C1 segment of cervical spinal cord (tissue), 14 donors: ENCODE results near the gene NISCH.

Experiments used
- DNase-seq, 14 donors: peaks; one replicate each; lab custom pipeline; 2025; lab: John Stamatoyannopoulos, UW

NISCH gene

DNA sequence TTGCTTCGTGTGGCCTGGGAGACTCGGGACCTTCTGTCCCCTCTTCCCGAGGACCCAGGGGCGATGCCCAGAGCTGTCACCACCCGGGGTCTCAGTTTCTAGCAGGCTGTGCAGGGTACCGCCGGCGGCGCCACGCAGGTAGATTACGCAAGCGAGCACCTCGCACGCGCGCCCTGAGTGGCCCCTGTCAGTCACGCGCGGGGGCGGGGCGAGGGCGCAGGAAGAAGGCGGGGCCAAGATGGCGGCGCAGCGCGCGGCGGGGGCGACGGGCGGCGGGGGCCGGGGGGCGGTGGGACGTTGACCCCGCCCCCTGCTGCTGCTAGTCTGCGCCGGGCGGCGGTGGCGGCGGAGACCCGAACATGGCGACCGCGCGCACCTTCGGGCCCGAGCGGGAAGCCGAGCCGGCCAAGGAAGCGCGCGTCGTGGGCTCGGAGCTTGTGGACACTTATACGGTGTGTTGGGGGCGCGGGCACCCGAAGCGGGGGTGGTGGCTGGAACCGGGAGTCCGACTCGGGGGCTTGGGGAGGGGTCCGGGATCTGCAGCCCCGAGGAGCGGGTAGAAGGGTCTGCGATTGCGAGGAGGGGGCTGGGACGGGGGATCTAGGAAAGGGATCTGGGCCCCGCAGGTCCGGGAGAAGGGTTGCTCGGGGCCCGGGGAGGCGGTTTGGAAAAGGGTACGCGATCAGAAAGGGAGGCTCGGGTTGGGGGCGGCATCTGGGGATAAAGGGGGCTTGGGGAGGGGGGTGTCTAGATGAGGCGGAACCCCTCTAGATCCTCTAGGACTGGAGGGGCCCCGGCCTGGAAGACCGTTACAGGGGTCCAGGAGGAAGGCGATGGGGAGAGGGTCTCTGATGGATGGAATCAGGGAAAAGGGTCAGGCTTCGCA lies at the start of gene NISCH:
NISCH (plus strand) TSS at position 322 of the 886 bp plus-strand sequence; CDS start at position 360, 38 bp downstream.
- peak in 13 of 14 donors; percentile 24 to 87 (median 69) for DNase-seq

GRCh38 chr3:52406231-52406661 lies 49.2 kb upstream of the NISCH start:
- no peak for DNase-seq

DNA sequence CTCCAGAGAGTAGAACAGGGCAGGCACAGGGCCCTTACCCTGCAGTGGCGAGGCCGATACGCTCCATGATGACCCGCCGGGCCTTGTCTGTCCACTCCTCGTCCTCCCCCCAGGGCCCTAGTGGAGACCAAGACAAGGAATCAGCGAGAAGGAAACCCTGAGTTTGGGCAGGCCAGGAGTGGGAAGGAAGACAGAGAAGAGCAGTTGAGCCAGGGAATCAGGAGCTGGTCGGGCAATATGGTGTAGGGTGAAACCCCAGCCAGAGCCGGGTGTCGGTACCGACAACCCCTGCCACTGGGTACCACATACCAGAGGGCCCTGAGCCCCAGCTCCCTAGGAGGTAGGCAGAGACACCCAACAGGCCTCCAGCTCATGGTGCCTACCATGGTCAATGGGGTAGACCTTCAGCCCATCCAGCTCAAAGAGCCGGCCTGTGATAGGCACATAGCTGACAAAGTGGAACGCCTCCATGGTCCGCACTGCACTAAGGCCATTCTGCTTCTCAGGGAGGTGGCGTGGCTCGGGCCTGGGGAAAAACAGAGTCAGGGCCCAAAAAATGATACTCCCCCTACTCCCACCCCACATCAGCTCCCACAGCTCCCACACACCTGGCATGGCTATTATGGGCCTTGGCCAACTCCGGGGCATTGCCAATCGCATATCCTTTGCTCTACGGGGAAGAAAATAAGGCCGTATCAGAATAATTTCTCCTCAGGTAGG lies 48.5 kb upstream of the NISCH start:
- DNase-seq: no peak

- no peak for DNase-seq
These were observed 47.6 kb upstream of the NISCH start for GRCh38 chr3:52407779-52408178.

DNA sequence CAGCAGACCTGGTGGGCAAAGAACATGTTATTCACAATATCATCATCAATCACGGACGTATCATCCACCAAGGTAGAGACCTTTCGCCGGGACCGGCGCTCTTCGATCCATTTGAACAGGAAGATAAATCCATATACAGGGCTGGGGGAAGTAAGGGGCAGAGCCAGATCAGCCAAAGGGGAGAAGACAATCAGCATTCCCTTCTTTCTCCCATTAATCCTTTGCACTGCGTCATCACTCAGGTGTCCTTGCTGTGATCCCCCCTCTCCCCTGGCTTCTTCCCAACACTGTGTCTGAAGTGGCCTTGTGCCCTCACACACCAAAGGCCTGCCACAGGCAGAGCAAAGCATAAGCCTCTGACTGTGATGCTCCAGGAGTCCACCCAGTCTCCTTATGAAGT lies 46.9 kb upstream of the NISCH start:
- no peak for DNase-seq

GRCh38 chr3:52415800-52416199 lies 39.6 kb upstream of the NISCH start:
- DNase-seq: no peak

- no peak for DNase-seq
These were observed 35.0 kb upstream of the NISCH start for GRCh38 chr3:52420388-52420787.

- DNase-seq: no peak
These were observed 32.7 kb upstream of the NISCH start for GRCh38 chr3:52422669-52423068.

DNA sequence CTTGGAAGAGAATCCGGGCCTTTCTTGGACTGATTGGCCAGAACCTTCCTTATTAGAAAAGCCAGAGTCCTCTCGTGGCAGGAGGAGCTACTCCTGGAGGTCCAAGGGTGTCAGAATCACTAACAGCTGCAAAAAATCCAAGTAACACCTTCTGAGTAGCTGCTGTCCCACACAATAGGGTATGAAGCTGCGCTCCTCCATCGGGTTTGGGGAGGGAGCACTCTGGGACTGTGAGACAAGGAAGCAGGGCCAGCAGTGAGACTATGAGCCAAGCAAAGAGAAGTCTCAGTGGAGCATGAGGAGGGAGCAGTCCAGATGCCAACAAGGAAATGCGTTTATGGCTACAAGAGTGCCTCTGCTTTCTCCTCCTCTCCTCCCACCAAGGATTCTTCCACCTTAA lies 32.2 kb upstream of the NISCH start:
- no peak for DNase-seq

DNA sequence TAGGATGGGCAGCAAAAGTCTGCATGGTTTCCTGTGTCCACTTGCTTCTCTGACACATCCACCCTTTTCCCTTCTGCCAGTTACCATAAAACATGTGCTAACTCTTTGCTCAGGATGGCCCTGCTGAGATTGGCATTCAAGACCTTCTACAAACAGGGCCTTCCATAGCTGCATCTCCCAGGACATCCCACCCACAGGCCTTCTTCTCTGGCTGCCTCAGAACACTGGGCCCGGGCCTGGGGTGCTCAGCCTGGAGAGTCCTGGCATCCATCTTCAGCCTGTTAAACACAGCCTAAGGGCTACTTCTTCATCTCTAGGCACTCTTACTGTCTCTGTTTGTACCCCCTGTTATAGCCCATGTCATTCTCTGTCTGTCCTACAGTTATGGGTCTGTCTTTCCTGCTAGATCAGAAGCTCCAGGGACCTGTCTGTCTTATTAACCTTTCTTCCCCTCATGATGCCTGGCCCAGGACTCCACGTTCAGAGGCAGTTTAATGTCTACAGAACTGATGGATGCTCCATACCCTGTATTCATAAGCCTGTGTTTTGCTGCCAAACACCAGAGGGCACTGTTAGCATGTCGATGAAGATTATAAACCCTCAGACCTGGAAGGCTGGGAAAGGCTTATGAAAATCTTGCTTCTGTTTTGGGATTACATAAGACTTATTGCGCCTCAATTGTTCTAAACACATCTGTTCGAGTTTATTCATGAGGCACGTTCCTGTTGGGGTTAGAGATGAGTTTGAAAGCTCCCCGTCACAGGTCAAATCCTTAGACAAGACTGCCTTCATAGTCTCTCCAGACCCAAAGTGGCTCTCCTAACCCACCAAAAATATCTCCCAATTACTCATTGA lies 27.0 kb upstream of the NISCH start:
- peak in 9 of 14 donors; percentile 16 to 82 (median 40) for DNase-seq

- DNase-seq: no peak
These were observed 26.4 kb upstream of the NISCH start for GRCh38 chr3:52429031-52429430.

GRCh38 chr3:52429779-52430415 lies 25.5 kb upstream of the NISCH start:
- DNase-seq: no peak

GRCh38 chr3:52430416-52430810 lies 25.0 kb upstream of the NISCH start:
- DNase-seq: no peak

GRCh38 chr3:52431459-52432223 lies 23.8 kb upstream of the NISCH start:
- no peak for DNase-seq

- no peak for DNase-seq
These were observed 23.2 kb upstream of the NISCH start for GRCh38 chr3:52432225-52432624.

- DNase-seq: no peak
These were observed 22.7 kb upstream of the NISCH start for GRCh38 chr3:52432691-52433141.

GRCh38 chr3:52433328-52433995 lies 21.9 kb upstream of the NISCH start:
- DNase-seq: no peak

DNA sequence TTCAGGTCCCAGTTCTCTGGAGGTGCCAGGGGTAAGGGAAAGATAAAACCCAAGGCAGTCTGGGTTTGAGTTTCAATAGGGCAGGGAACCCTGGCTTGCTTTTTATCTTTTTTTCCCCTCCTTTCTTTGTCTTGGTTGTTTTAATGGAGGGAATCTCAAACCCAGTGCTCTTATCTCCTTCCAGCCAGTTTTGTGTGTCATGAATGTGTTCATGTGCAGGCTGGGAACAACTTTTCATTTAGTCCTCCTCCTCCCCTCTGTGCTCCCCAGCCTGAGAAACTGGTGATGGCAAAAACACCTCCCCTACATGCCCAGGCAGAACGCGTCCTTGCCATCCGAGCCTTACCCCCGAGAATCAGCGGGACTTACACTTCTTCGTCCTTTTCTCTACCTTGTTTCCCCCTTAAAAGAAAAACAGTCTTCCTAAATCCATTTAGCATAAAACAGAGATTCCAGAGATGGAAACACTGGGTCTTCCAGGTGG lies 21.4 kb upstream of the NISCH start:
- DNase-seq: no peak

DNA sequence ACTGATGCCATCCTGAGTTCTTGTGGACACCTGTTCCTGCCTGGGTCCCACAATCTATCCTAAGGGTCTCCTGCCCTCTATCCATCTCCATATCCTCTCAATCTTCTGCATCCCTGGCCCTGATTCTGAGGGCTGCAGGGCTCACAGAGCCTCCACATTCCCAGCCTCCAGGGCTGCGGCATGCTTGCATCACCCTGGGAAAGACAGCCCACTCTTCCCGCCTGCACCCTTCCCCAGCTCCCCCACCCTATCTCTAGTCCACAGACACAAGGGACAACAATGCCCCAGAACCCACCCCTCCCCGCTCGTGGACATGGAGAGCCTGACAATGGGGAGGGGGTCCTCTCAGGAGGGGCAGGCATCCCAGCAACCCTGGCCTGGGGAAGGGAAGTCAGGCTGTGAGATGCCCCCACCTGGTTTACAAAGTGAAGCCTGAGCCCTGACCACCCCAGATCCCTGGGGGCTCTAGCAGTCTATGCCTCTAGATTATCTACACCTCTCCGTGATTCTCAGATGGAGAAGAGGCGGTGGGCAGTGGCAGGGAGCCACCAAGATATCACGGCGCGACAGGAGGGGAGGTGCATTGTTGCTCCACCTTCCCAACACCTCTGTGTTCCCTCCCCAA lies 20.8 kb upstream of the NISCH start:
- DNase-seq: no peak
